Breast epithelium (tissue), 3 donors: Measurements from ENCODE around the gene GNG12.

ENCODE experiments used
- POLR2A ChIP-seq: fragments of 450-650 bp; IDR thresholded peaks from one replicate; pipeline ENCODE4 v1.6.1; 2016; ENCODE audit warnings: antibody characterized with exemption, mild to moderate bottlenecking, moderate library complexity
- POLR2AphosphoS5 ChIP-seq, 3 donors: sonication (generic); formaldehyde crosslinking; IDR thresholded peaks; one replicate each; pipeline ENCODE4 v1.6.1; 2017; ENCODE audit warnings: antibody characterized with exemption in 3 of 3
- TF ChIP-seq, protein P1 (sequence below), 3 donors: fragments of 450-650 bp; IDR thresholded peaks; one replicate each; pipeline ENCODE4 v1.5.1; 2016 to 2017; ENCODE audit warnings: antibody characterized with exemption in 3 of 3, mild to moderate bottlenecking in 3 of 3, moderate library complexity in 3 of 3

DNA sequence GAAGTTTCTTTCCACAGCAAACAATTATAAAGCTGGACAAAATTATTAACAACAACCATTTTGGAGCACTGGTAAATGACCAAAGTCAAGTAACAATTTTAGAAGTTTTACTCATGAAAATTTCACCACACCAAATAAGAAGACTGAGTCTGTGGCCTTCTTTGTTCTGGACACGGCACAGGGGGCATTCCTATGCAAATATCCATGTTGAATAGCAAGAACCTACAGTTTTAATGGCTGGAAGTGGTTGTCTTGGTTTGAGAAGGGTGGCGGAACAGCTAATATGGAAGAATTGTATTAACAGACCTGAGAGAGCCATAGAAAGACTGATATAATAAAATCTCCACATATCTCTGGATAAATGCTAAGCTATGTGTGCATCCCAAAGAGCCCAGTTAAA is 177.7 kb downstream of the GNG12 start:
- TF ChIP-seq, protein P1, sequence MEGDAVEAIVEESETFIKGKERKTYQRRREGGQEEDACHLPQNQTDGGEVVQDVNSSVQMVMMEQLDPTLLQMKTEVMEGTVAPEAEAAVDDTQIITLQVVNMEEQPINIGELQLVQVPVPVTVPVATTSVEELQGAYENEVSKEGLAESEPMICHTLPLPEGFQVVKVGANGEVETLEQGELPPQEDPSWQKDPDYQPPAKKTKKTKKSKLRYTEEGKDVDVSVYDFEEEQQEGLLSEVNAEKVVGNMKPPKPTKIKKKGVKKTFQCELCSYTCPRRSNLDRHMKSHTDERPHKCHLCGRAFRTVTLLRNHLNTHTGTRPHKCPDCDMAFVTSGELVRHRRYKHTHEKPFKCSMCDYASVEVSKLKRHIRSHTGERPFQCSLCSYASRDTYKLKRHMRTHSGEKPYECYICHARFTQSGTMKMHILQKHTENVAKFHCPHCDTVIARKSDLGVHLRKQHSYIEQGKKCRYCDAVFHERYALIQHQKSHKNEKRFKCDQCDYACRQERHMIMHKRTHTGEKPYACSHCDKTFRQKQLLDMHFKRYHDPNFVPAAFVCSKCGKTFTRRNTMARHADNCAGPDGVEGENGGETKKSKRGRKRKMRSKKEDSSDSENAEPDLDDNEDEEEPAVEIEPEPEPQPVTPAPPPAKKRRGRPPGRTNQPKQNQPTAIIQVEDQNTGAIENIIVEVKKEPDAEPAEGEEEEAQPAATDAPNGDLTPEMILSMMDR (IDR thresholded peaks at IDR 0.05), result no peak
- TF ChIP-seq POLR2AphosphoS5 (IDR thresholded peaks at IDR 0.05), result no peak
- TF ChIP-seq POLR2A, result no peak
